SU-DHL-6 (cell line): ENCODE data around the gene EEF2K.

ENCODE experiments used
- EZH2phosphoT487 ChIP-seq: fragments of 200-600 bp; sonication (generic), shearing (Covaris generic); conservative IDR thresholded peaks from 2 replicates; pipeline ENCODE4 v1.6.1; 2018; ENCODE audit warnings: mild to moderate bottlenecking, antibody characterized with exemption, low read length, moderate library complexity, mixed read lengths
- TF ChIP-seq, protein P1 (sequence below): fragments of 200-600 bp; sonication (generic); IDR thresholded peaks from one replicate; pipeline ENCODE4 v1.5.1; 2017; ENCODE audit warnings: antibody characterized with exemption, mild to moderate bottlenecking, low read length, moderate library complexity; ENCODE audit not compliant: insufficient read depth, poor library complexity, severe bottlenecking

DNA sequence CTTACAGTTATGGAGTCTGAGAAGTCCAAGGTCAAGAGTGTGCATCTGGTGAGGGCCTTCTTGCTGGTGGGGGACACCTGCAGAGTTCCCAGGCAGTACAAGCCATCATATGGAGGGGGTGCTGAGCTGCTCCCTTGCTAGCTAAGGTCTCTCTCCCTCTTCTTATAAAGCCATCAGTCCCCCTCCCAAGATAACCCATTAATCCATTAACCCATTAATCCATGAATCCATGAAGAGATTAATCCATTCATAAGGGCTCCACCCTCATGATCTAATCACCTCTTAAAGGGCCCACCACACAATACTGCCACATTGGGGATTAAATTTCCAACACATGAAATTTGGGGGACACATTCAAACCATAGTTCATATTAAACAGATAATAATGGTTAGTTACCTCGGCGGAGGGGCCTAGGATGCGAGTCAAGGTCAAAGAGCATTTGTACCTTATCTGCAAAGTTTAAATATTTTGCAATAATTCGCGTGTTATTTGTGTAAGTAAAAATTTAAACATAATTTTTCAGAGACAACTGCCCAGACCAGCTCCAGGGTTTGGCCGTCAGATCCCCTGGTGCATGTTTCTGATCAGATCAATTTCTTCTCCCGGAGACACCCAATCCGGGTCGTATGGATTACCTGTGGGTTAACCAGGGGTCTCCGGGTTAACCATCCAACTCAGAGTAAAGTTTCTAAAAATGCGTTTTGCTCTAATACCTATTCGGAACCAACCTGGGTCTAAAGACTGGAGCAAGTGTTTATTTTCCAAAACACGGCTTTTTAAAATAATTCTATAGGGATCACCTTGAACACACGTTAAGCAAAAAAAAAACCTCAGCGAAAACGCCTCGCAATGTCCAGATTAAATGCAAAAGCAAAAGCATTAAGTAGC lies 90.4 kb downstream of the EEF2K start:
- TF ChIP-seq, protein P1, sequence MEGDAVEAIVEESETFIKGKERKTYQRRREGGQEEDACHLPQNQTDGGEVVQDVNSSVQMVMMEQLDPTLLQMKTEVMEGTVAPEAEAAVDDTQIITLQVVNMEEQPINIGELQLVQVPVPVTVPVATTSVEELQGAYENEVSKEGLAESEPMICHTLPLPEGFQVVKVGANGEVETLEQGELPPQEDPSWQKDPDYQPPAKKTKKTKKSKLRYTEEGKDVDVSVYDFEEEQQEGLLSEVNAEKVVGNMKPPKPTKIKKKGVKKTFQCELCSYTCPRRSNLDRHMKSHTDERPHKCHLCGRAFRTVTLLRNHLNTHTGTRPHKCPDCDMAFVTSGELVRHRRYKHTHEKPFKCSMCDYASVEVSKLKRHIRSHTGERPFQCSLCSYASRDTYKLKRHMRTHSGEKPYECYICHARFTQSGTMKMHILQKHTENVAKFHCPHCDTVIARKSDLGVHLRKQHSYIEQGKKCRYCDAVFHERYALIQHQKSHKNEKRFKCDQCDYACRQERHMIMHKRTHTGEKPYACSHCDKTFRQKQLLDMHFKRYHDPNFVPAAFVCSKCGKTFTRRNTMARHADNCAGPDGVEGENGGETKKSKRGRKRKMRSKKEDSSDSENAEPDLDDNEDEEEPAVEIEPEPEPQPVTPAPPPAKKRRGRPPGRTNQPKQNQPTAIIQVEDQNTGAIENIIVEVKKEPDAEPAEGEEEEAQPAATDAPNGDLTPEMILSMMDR: no peak
- TF ChIP-seq EZH2phosphoT487: no peak
